GM23338 (cell line): ENCODE results near the gene RPGRIP1. TPM values are rescaled to one million over a fixed set of nuclear protein-coding genes. Genes with fewer than 3 reads are reported as not detected.

Experiments used
- ATAC-seq: fragments of 200-7000 bp; cut with Tn5 transposase; 3 replicates; pipeline ENCODE4 v1.9.1; 2020
- DNase-seq: peaks from one replicate; pipeline ENCODE4 v3.0.0-alpha.2; 2015; ENCODE audit warnings: low spot score
- H2AFZ ChIP-seq: fragments of 200-600 bp; sonication (generic); 2 replicates; pipeline ENCODE4 v1.8.0; 2016; ENCODE audit warnings: antibody characterized with exemption, mild to moderate bottlenecking, moderate library complexity
- H3F3A ChIP-seq: fragments of 200-600 bp; sonication (generic); replicated peaks from 2 replicates; pipeline ENCODE4 v1.8.0; 2017; ENCODE audit warnings: antibody characterized with exemption, mixed run types, low read depth
- H3K27ac ChIP-seq: fragments of 200-600 bp; sonication (generic); 2 replicates; pipeline ENCODE4 v1.6.1; 2016; ENCODE audit warnings: low read depth
- H3K27me3 ChIP-seq: fragments of 200-600 bp; sonication (generic); 2 replicates; pipeline ENCODE4 v1.8.0; 2016; ENCODE audit warnings: mild to moderate bottlenecking, mixed run types, moderate library complexity; ENCODE audit not compliant: insufficient read depth
- H3K36me3 ChIP-seq: fragments of 200-600 bp; sonication (generic); 2 replicates; pipeline ENCODE4 v1.8.0; 2016; ENCODE audit warnings: mild to moderate bottlenecking; ENCODE audit not compliant: insufficient read depth
- H3K4me1 ChIP-seq: fragments of 200-600 bp; sonication (generic); 2 replicates; pipeline ENCODE4 v1.8.0; 2016; ENCODE audit warnings: mild to moderate bottlenecking, moderate library complexity; ENCODE audit not compliant: insufficient read depth
- H3K4me2 ChIP-seq: fragments of 200-600 bp; sonication (generic); 2 replicates; pipeline ENCODE4 v1.7.1; 2017; ENCODE audit warnings: mixed run types
- H3K4me3 ChIP-seq: fragments of 200-600 bp; sonication (generic); 2 replicates; pipeline ENCODE4 v1.6.1; 2016; ENCODE audit warnings: mixed run types
- H3K79me2 ChIP-seq: fragments of 200-600 bp; sonication (generic); replicated peaks from 2 replicates; pipeline ENCODE4 v1.8.0; 2017; ENCODE audit warnings: mild to moderate bottlenecking; ENCODE audit not compliant: insufficient read depth
- H3K9me2 ChIP-seq: fragments of 200-600 bp; sonication (generic); 2 replicates; pipeline ENCODE4 v1.8.0; 2017; ENCODE audit not compliant: insufficient read depth
- H4K20me1 ChIP-seq: fragments of 200-600 bp; sonication (generic); replicated peaks from 2 replicates; pipeline ENCODE4 v1.8.0; 2017; ENCODE audit warnings: mild to moderate bottlenecking; ENCODE audit not compliant: insufficient read depth
- H3K27ac Mint-ChIP-seq: 2 replicates; pipeline ENCODE4 v1.8.0; 2020; ENCODE audit warnings: inconsistent platforms, mild to moderate bottlenecking, moderate library complexity, mixed read lengths
- H3K27me3 Mint-ChIP-seq: 3 replicates; pipeline ENCODE4 v1.8.0; 2022; ENCODE audit warnings: low read depth, mild to moderate bottlenecking, moderate library complexity, mixed read lengths, inconsistent platforms; ENCODE audit not compliant: insufficient read depth, poor library complexity
- H3K36me3 Mint-ChIP-seq: 3 replicates; pipeline ENCODE4 v1.8.0; 2021; ENCODE audit warnings: low read depth, mild to moderate bottlenecking, inconsistent platforms, moderate library complexity, mixed read lengths
- H3K4me1 Mint-ChIP-seq: 3 replicates; pipeline ENCODE4 v1.8.0; 2020; ENCODE audit warnings: mild to moderate bottlenecking, inconsistent platforms, mixed read lengths
- H3K4me3 Mint-ChIP-seq: 3 replicates; pipeline ENCODE4 v1.8.0; 2021; ENCODE audit warnings: moderate library complexity, mild to moderate bottlenecking, inconsistent platforms, mixed read lengths
- H3K9me3 Mint-ChIP-seq: 3 replicates; pipeline ENCODE4 v1.8.0; 2020; ENCODE audit warnings: moderate library complexity, mild to moderate bottlenecking, inconsistent platforms, mixed read lengths
- REST ChIP-seq: IDR thresholded peaks from one replicate; pipeline ENCODE4 v1.6.1; 2018; ENCODE audit warnings: antibody characterized with exemption; ENCODE audit not compliant: unreplicated experiment
- polyA plus RNA-seq: library from polyadenylated mRNA; unstranded; fragments of >200 nt; fragmentation: Nextera tagmentation; extraction: Ambion mirVana; gene quantifications from 2 replicates; pipeline ENCODE4 v1.2.1, GENCODE V29; 2016
- total RNA-seq: library from RNA; depleted of rRNA; stranded (reverse); fragments of >200 nt; shearing (Covaris generic); gene quantifications from 2 replicates; pipeline ENCODE4 v1.2.3, GENCODE V29; 2014; rRNA removed
- TF ChIP-seq, protein P1 (sequence below): IDR thresholded peaks from 2 replicates; pipeline ENCODE4 v1.6.1; 2016; ENCODE audit warnings: antibody characterized with exemption
- TF ChIP-seq, protein P2 (sequence below), 2 experiments: fragments of 200-600 bp in 1 of 2; sonication (generic) in 1 of 2; conservative IDR thresholded peaks; 2 replicates each; pipeline versions ENCODE4 v1.5.1 to v1.6.1; 2016 to 2017; ENCODE audit warnings: antibody characterized with exemption in 2 of 2, low read depth in 2 of 2, mild to moderate bottlenecking in 2 of 2, moderate library complexity in 1 of 2

The RPGRIP1 gene
- total and polyA plus RNA-seq, 2 experiments from 2014 or later: 0.24 to 1.6 TPM

DNA sequence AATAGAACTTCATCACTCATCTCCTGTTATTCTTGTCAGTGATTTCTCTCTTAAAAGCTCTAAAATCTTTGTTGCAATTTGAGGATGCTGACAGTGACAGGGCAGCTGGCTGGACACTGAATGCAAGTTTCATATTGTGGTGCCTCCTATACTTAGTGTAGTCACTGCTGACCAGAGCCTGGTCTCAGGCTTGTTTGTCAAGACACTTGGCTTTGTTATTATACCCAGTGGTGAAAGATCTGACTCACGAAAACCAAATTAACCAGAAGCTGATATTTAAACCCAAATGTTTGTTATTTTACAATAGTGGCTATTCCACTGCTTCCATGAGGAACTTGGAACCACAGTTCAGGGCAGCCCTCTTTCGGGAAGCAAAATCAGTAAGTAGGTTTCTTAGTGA lies 42.8 kb downstream of the RPGRIP1 start (continued):
- TF ChIP-seq, protein P1, sequence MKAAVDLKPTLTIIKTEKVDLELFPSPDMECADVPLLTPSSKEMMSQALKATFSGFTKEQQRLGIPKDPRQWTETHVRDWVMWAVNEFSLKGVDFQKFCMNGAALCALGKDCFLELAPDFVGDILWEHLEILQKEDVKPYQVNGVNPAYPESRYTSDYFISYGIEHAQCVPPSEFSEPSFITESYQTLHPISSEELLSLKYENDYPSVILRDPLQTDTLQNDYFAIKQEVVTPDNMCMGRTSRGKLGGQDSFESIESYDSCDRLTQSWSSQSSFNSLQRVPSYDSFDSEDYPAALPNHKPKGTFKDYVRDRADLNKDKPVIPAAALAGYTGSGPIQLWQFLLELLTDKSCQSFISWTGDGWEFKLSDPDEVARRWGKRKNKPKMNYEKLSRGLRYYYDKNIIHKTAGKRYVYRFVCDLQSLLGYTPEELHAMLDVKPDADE: no peak
- no peak for TF ChIP-seq REST

DNA sequence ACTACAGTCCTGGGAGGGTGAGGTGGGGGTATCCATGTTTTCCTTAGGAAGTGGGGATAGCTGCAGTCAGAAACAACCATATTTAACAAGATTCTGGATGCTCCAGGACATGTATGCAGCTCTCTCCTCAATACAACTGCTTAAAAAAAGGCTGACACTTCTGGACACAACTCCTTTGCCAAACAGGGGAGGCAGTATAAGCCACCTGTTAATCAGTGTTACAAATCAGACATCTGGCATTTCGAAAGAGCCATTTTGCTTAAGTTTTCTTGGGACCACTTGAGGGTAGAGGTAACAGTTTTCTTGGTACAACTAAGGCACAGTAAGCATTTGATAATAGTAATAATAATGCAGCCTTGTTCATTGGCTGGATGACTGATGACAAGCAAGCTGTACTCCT lies 47.1 kb downstream of the RPGRIP1 start:
- no peaks in the 10 kb centered on the region for H3F3A ChIP-seq
- ATAC-seq (peak; percentile 36; the same call in 1 of the 3 replicates), DNase-seq (peak; percentile 21)
- H3K4me2 ChIP-seq: no peak overlapping the region
- Mint-ChIP-seq H3K36me3 (no peaks in the 10 kb centered on the region), H3K4me1 (no peaks in the 10 kb centered on the region), H3K4me3 (no peak overlapping the region), H3K9me3 (no peaks in the 10 kb centered on the region), H3K27me3 (no peaks in the 10 kb centered on the region), H3K27ac (no peak overlapping the region)
- no peaks in the 10 kb centered on the region for H3K4me1 ChIP-seq
- H3K4me3 ChIP-seq: no peak overlapping the region
- no peaks in the 10 kb centered on the region for H3K9me2 ChIP-seq
- no peaks in the 10 kb centered on the region for H3K27me3 ChIP-seq
- H3K36me3 ChIP-seq: no peaks in the 10 kb centered on the region
- H3K79me2 ChIP-seq: no peaks in the 10 kb centered on the region
- no peak overlapping the region for H2AFZ ChIP-seq
- H3K27ac ChIP-seq: no peak overlapping the region
- no peaks in the 10 kb centered on the region for H4K20me1 ChIP-seq
- TF ChIP-seq, protein P1: no peak
- TF ChIP-seq, protein P2, sequence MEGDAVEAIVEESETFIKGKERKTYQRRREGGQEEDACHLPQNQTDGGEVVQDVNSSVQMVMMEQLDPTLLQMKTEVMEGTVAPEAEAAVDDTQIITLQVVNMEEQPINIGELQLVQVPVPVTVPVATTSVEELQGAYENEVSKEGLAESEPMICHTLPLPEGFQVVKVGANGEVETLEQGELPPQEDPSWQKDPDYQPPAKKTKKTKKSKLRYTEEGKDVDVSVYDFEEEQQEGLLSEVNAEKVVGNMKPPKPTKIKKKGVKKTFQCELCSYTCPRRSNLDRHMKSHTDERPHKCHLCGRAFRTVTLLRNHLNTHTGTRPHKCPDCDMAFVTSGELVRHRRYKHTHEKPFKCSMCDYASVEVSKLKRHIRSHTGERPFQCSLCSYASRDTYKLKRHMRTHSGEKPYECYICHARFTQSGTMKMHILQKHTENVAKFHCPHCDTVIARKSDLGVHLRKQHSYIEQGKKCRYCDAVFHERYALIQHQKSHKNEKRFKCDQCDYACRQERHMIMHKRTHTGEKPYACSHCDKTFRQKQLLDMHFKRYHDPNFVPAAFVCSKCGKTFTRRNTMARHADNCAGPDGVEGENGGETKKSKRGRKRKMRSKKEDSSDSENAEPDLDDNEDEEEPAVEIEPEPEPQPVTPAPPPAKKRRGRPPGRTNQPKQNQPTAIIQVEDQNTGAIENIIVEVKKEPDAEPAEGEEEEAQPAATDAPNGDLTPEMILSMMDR (conservative IDR thresholded peaks at IDR 0.05; ENCODE audit: low read depth in 2 of 2): peak; percentile 21 to 26

Other genes with a start within 250 kb of the RPGRIP1 start
- gene TPPP2, start 249.9 kb upstream of the RPGRIP1 start, total RNA-seq: not detected in 2 replicates
- not detected in 2 replicates for gene TPPP2, start 249.9 kb upstream of the RPGRIP1 start, polyA plus RNA-seq
- gene RNASE13, start 245.3 kb upstream of the RPGRIP1 start, total RNA-seq: not detected in 2 replicates
- gene RNASE13, start 245.3 kb upstream of the RPGRIP1 start, polyA plus RNA-seq: not detected in 2 replicates
- gene RNASE7, start 237.7 kb upstream of the RPGRIP1 start, total RNA-seq: not detected in 2 replicates
- gene RNASE7, start 237.7 kb upstream of the RPGRIP1 start, polyA plus RNA-seq: not detected in 2 replicates
- not detected in 2 replicates for gene RNASE8, start 222.3 kb upstream of the RPGRIP1 start, total RNA-seq
- gene RNASE8, start 222.3 kb upstream of the RPGRIP1 start, polyA plus RNA-seq: not detected in 2 replicates
- 38.6 and 44.6 TPM in 2 replicates for gene ARHGEF40, start 209.8 kb upstream of the RPGRIP1 start, total RNA-seq
- 17.7 and 21.5 TPM in 2 replicates for gene ARHGEF40, start 209.8 kb upstream of the RPGRIP1 start, polyA plus RNA-seq
- 148 and 153 TPM in 2 replicates for gene ZNF219, start 181.4 kb upstream of the RPGRIP1 start, total RNA-seq
- 35.5 and 37.7 TPM in 2 replicates for gene ZNF219, start 181.4 kb upstream of the RPGRIP1 start, polyA plus RNA-seq
- 0.59 TPM in 1 of 2 replicates, not detected in the other for gene TMEM253, start 179.0 kb upstream of the RPGRIP1 start, total RNA-seq
- gene TMEM253, start 179.0 kb upstream of the RPGRIP1 start, polyA plus RNA-seq: 0.95 and 2.7 TPM in 2 replicates
- not detected in 2 replicates for gene OR5AU1, start 124.0 kb upstream of the RPGRIP1 start, total RNA-seq
- gene OR5AU1, start 124.0 kb upstream of the RPGRIP1 start, polyA plus RNA-seq: not detected in 2 replicates
- gene HNRNPC, start 10.6 kb upstream of the RPGRIP1 start, total RNA-seq: 1,259 and 1,323 TPM in 2 replicates
- 1,257 and 1,296 TPM in 2 replicates for gene HNRNPC, start 10.6 kb upstream of the RPGRIP1 start, polyA plus RNA-seq
- 154 and 187 TPM in 2 replicates for gene SUPT16H, start 103.9 kb downstream of the RPGRIP1 start, total RNA-seq
- gene SUPT16H, start 103.9 kb downstream of the RPGRIP1 start, polyA plus RNA-seq: 260 and 268 TPM in 2 replicates
- 97.2 and 129 TPM in 2 replicates for gene CHD8, start 176.0 kb downstream of the RPGRIP1 start, total RNA-seq
- gene CHD8, start 176.0 kb downstream of the RPGRIP1 start, polyA plus RNA-seq: 95.5 and 96.2 TPM in 2 replicates
- 29.9 and 35.7 TPM in 2 replicates for gene RAB2B, start 196.9 kb downstream of the RPGRIP1 start, total RNA-seq
- 11.7 and 12.9 TPM in 2 replicates for gene RAB2B, start 196.9 kb downstream of the RPGRIP1 start, polyA plus RNA-seq
- gene TOX4, start 197.1 kb downstream of the RPGRIP1 start, total RNA-seq: 37.2 and 45.6 TPM in 2 replicates
- 67.1 and 72.8 TPM in 2 replicates for gene TOX4, start 197.1 kb downstream of the RPGRIP1 start, polyA plus RNA-seq
- gene METTL3, start 231.3 kb downstream of the RPGRIP1 start, total RNA-seq: 125 and 140 TPM in 2 replicates
- 87.0 and 100 TPM in 2 replicates for gene METTL3, start 231.3 kb downstream of the RPGRIP1 start, polyA plus RNA-seq
- gene SALL2, start 246.3 kb downstream of the RPGRIP1 start, total RNA-seq: 256 and 281 TPM in 2 replicates
- 121 TPM in 2 replicates for gene SALL2, start 246.3 kb downstream of the RPGRIP1 start, polyA plus RNA-seq